Measurements from ENCODE around the gene NR1H3. TPM values are rescaled to one million over a fixed set of nuclear protein-coding genes. Genes with fewer than 3 reads are reported as not detected.

Gene NR1H3
- total RNA-seq, 1 donor from 2014 or later = 14.4 TPM

DNA sequence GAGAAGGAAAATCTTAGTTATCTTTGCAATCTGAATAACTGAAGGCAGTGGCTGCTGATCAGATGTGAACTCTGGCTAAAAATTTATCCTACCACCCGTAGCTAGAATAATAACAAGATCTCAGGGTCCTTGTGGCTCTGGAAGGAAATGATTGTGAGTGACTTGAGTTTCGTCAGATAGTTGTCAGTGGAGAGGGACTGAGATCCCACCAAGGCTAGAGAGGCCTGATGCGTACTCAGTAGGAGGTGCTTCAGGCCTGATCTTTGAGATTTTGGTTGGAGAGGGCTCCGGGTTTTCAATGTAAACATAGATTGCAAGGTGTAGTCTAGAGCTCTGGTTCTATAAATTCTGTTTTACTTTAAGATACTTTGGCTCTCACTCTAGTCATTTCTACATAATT, 13.5 kb downstream of the NR1H3 start:
- DNase-seq (ENCODE audit: extremely low spot score, unreplicated experiment) = no peak
- Mint-ChIP-seq H3K9me3 (ENCODE audit: unreplicated experiment) (no peaks in the 10 kb centered on the region), H3K4me1 (ENCODE audit: unreplicated experiment) (peaks cover 46% of the 10 kb centered on the region), H3K27ac (ENCODE audit: unreplicated experiment) (peak overlapping the region; percentile 61), H3K36me3 (ENCODE audit: unreplicated experiment) (peaks cover 14% of the 10 kb centered on the region), H3K4me3 (ENCODE audit: unreplicated experiment) (peak overlapping the region; percentile 78), H3K27me3 (ENCODE audit: unreplicated experiment) (no peaks in the 10 kb centered on the region)
- TF ChIP-seq, protein P1, sequence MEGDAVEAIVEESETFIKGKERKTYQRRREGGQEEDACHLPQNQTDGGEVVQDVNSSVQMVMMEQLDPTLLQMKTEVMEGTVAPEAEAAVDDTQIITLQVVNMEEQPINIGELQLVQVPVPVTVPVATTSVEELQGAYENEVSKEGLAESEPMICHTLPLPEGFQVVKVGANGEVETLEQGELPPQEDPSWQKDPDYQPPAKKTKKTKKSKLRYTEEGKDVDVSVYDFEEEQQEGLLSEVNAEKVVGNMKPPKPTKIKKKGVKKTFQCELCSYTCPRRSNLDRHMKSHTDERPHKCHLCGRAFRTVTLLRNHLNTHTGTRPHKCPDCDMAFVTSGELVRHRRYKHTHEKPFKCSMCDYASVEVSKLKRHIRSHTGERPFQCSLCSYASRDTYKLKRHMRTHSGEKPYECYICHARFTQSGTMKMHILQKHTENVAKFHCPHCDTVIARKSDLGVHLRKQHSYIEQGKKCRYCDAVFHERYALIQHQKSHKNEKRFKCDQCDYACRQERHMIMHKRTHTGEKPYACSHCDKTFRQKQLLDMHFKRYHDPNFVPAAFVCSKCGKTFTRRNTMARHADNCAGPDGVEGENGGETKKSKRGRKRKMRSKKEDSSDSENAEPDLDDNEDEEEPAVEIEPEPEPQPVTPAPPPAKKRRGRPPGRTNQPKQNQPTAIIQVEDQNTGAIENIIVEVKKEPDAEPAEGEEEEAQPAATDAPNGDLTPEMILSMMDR (IDR thresholded peaks at IDR 0.05) = no peak

- Mint-ChIP-seq H3K4me3 (ENCODE audit: unreplicated experiment) (peak overlapping the region; percentile 6), H3K27me3 (ENCODE audit: unreplicated experiment) (no peaks in the 10 kb centered on the region), H3K36me3 (ENCODE audit: unreplicated experiment) (peaks cover 19% of the 10 kb centered on the region), H3K4me1 (ENCODE audit: unreplicated experiment) (peaks cover 46% of the 10 kb centered on the region), H3K27ac (ENCODE audit: unreplicated experiment) (peak overlapping the region; percentile 20), H3K9me3 (ENCODE audit: unreplicated experiment) (no peaks in the 10 kb centered on the region)
- no peak for DNase-seq (ENCODE audit: extremely low spot score, unreplicated experiment)
- TF ChIP-seq, protein P1 (IDR thresholded peaks at IDR 0.05) = no peak
Observed at GRCh38 chr11:47271961-47272661, 14.3 kb downstream of the NR1H3 start.

DNA sequence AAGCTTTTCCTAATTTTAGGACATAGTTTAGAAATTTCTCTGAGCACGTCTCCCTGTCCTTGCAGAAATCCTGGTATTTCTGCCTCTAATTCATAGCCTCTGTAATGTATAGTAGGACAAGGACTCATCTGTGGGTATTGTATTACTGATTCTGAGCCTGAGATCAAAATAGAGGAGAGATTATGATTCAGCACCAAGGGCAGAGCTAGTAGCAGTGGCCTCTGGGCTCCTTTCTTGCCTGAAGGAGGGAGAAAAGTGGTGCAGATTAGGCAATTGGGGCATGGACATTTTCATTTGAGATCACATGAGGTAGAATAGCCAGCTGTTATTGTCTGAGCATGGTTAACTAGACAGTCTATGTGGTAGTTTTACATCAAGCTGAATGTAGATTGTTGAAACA, 14.9 kb downstream of the NR1H3 start:
- Mint-ChIP-seq H3K27ac (ENCODE audit: unreplicated experiment) (no peak overlapping the region), H3K36me3 (ENCODE audit: unreplicated experiment) (peaks cover 19% of the 10 kb centered on the region), H3K27me3 (ENCODE audit: unreplicated experiment) (no peaks in the 10 kb centered on the region), H3K4me3 (ENCODE audit: unreplicated experiment) (no peak overlapping the region), H3K9me3 (ENCODE audit: unreplicated experiment) (no peaks in the 10 kb centered on the region), H3K4me1 (ENCODE audit: unreplicated experiment) (peaks cover 42% of the 10 kb centered on the region)
- TF ChIP-seq, protein P1 (IDR thresholded peaks at IDR 0.05) = no peak
- DNase-seq (ENCODE audit: extremely low spot score, unreplicated experiment) = no peak

- H3K36me3 Mint-ChIP-seq (ENCODE audit: unreplicated experiment) = peaks cover 28% of the 10 kb centered on the region
- H3K4me1 Mint-ChIP-seq (ENCODE audit: unreplicated experiment) = peaks cover 25% of the 10 kb centered on the region
- no peak for DNase-seq (ENCODE audit: extremely low spot score, unreplicated experiment)
- H3K9me3 Mint-ChIP-seq (ENCODE audit: unreplicated experiment) = no peaks in the 10 kb centered on the region
- no peaks in the 10 kb centered on the region for H3K27me3 Mint-ChIP-seq (ENCODE audit: unreplicated experiment)
- H3K4me3 Mint-ChIP-seq (ENCODE audit: unreplicated experiment) = no peak overlapping the region
- H3K27ac Mint-ChIP-seq (ENCODE audit: unreplicated experiment) = no peak overlapping the region
- TF ChIP-seq, protein P1 (IDR thresholded peaks at IDR 0.05) = no peak
Observed at GRCh38 chr11:47274495-47275235, 16.9 kb downstream of the NR1H3 start.

GRCh38 chr11:47276923-47277322, 19.1 kb downstream of the NR1H3 start:
- Mint-ChIP-seq H3K36me3 (ENCODE audit: unreplicated experiment) (peaks cover 39% of the 10 kb centered on the region), H3K9me3 (ENCODE audit: unreplicated experiment) (no peaks in the 10 kb centered on the region), H3K4me1 (ENCODE audit: unreplicated experiment) (peaks cover 11% of the 10 kb centered on the region), H3K27me3 (ENCODE audit: unreplicated experiment) (no peaks in the 10 kb centered on the region), H3K4me3 (ENCODE audit: unreplicated experiment) (no peak overlapping the region), H3K27ac (ENCODE audit: unreplicated experiment) (no peak overlapping the region)
- DNase-seq (ENCODE audit: extremely low spot score, unreplicated experiment) = no peak
- TF ChIP-seq, protein P1 (IDR thresholded peaks at IDR 0.05) = no peak
